HL-60 (cell line): ENCODE data around the gene RTF2.
A peak's percentile ranks its signal among the peaks of the same experiment; 100 is the strongest.

Source experiments
- DNase-seq, 2 experiments: peaks; one replicate each; pipeline ENCODE4 v3.0.0-alpha.2; 2010 to 2020; ENCODE audit warnings: low read depth in 1 of 2, low spot score in 1 of 2
- H3K27ac ChIP-seq: fragments of 250-450 bp; sonication (Bioruptor Pico); replicated peaks from 2 replicates; pipeline ENCODE4 v1.5.1; 2020; ENCODE audit warnings: mild to moderate bottlenecking, moderate library complexity
- H3K27me3 ChIP-seq: fragments of 250-450 bp; sonication (Bioruptor Pico); 2 replicates; pipeline ENCODE4 v1.5.1; 2021; ENCODE audit warnings: mild to moderate bottlenecking, moderate library complexity; ENCODE audit not compliant: insufficient read depth, poor library complexity, severe bottlenecking
- H3K4me3 ChIP-seq: replicated peaks from 2 replicates; pipeline ENCODE4 v1.5.1; 2011; ENCODE audit warnings: mild to moderate bottlenecking, control low read depth, low read length; ENCODE audit not compliant: insufficient read depth
- GABPA ChIP-seq: IDR thresholded peaks from 2 replicates; pipeline ENCODE4 v1.6.1; 2012; ENCODE audit warnings: low read depth
- POLR2AphosphoS5 ChIP-seq: IDR thresholded peaks from 2 replicates; pipeline ENCODE4 v1.6.1; 2012; ENCODE audit warnings: low read depth
- SPI1 ChIP-seq: IDR thresholded peaks from 2 replicates; pipeline ENCODE4 v1.6.1; 2012; ENCODE audit warnings: low read depth, mild to moderate bottlenecking, borderline replicate concordance
- TF ChIP-seq, protein P1 (sequence below): IDR thresholded peaks from one replicate; pipeline ENCODE4 v1.5.1; 2011; ENCODE audit warnings: low read length, control low read depth, inconsistent platforms; ENCODE audit not compliant: insufficient read depth
- TF ChIP-seq, protein P2 (sequence below): IDR thresholded peaks from 2 replicates; pipeline ENCODE4 v1.6.1; 2012; ENCODE audit warnings: low read depth; ENCODE audit not compliant: insufficient replicate concordance

RTF2 gene

DNA sequence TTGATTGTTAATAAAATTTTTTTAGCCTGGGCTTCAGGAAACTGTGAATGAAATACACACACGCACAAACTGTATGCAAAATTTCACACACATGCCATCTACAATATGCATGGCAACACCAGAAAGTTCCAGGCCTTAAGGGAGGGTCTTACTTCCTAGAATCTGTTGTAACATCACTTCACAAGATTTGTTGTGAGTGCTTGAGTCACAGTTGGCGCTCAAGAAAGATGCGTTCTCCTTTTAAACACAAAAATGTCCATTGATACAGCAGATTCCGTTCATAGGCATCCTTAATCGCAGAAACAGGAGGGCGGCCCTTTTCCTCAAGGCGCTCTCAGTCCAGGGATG lies 485 bp upstream of the RTF2 start:
- no peak for DNase-seq
- Histone ChIP-seq H3K4me3 (peak overlapping the region; percentile 97), H3K27ac (peak overlapping the region; percentile 70), H3K27me3 (no peaks in the 10 kb centered on the region)
- TF ChIP-seq GABPA (no peak), POLR2AphosphoS5 (no peak), SPI1 (no peak)
- TF ChIP-seq, protein P1, sequence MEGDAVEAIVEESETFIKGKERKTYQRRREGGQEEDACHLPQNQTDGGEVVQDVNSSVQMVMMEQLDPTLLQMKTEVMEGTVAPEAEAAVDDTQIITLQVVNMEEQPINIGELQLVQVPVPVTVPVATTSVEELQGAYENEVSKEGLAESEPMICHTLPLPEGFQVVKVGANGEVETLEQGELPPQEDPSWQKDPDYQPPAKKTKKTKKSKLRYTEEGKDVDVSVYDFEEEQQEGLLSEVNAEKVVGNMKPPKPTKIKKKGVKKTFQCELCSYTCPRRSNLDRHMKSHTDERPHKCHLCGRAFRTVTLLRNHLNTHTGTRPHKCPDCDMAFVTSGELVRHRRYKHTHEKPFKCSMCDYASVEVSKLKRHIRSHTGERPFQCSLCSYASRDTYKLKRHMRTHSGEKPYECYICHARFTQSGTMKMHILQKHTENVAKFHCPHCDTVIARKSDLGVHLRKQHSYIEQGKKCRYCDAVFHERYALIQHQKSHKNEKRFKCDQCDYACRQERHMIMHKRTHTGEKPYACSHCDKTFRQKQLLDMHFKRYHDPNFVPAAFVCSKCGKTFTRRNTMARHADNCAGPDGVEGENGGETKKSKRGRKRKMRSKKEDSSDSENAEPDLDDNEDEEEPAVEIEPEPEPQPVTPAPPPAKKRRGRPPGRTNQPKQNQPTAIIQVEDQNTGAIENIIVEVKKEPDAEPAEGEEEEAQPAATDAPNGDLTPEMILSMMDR: no peak
- TF ChIP-seq, protein P2, sequence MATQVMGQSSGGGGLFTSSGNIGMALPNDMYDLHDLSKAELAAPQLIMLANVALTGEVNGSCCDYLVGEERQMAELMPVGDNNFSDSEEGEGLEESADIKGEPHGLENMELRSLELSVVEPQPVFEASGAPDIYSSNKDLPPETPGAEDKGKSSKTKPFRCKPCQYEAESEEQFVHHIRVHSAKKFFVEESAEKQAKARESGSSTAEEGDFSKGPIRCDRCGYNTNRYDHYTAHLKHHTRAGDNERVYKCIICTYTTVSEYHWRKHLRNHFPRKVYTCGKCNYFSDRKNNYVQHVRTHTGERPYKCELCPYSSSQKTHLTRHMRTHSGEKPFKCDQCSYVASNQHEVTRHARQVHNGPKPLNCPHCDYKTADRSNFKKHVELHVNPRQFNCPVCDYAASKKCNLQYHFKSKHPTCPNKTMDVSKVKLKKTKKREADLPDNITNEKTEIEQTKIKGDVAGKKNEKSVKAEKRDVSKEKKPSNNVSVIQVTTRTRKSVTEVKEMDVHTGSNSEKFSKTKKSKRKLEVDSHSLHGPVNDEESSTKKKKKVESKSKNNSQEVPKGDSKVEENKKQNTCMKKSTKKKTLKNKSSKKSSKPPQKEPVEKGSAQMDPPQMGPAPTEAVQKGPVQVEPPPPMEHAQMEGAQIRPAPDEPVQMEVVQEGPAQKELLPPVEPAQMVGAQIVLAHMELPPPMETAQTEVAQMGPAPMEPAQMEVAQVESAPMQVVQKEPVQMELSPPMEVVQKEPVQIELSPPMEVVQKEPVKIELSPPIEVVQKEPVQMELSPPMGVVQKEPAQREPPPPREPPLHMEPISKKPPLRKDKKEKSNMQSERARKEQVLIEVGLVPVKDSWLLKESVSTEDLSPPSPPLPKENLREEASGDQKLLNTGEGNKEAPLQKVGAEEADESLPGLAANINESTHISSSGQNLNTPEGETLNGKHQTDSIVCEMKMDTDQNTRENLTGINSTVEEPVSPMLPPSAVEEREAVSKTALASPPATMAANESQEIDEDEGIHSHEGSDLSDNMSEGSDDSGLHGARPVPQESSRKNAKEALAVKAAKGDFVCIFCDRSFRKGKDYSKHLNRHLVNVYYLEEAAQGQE: no peak

DNA sequence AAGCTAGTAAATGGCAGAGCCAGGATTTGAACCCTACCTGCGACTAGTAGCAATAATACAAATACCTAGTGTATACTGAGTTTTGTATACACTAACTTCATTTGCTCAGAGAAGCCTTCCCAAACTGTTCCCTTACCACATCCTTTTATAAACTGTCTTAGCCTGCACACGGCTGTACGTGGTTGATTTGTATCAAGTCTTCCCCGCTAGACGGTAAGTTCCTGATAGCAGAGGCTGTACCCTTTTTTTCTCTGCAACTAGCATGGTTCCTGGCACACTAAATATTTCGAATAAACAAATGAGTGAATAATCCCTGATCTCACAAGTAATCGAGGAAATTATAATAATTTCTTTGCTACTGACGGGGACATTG lies 636 bp downstream of the RTF2 start:
- TF ChIP-seq, protein P1: no peak
- TF ChIP-seq, protein P2: no peak
- TF ChIP-seq GABPA: no peak
- TF ChIP-seq SPI1: no peak
- TF ChIP-seq POLR2AphosphoS5: no peak
- Histone ChIP-seq H3K4me3 (peak overlapping the region; percentile 97), H3K27me3 (no peaks in the 10 kb centered on the region), H3K27ac (peak overlapping the region; percentile 70)
- DNase-seq: no peak

DNA sequence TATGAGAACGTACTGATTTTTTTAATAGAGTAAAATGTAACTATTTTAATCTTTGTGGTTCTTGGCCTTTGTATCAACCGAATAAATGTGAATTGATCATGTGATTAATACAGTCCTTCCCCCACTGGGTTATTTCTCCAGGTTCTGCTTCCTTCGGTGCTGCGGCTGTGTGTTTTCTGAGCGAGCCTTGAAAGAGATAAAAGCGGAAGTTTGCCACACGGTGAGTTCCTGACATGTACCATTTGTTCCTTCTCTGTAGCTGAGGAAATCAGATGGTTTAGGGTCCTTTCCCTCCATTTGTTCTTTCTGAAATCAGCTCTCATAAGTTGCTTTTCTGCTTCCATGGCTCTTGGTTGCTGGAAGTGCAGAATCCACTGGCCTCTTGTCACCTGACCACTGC lies 15.5 kb downstream of the RTF2 start:
- no peak overlapping the region for H3K4me3 ChIP-seq
- H3K27me3 ChIP-seq: no peaks in the 10 kb centered on the region
- TF ChIP-seq GABPA: peak; percentile 45; the same call in 1 of the 2 replicates
- no peak for TF ChIP-seq POLR2AphosphoS5
- TF ChIP-seq SPI1: peak; percentile 67; the same call in 1 of the 2 replicates
- TF ChIP-seq, protein P2: no peak
- TF ChIP-seq, protein P1: no peak
- H3K27ac ChIP-seq: peak overlapping the region; percentile 52
- DNase-seq: peak; percentile 43 to 86
